Stimulated activated CD8-positive, alpha-beta memory T cell treated with anti-CD3 and anti-CD28 coated beads, Interleukin-4, amount 100 ng/mL, for 4 hours (primary cell): ENCODE measurements around the gene EFCAB10.

ENCODE experiments used
- DNase-seq, 2 donors: peaks; one replicate each; pipeline ENCODE4 v3.0.0-alpha.2; 2020; ENCODE audit warnings: low read depth in 2 of 2, low spot score in 1 of 2

The EFCAB10 gene, protein sequence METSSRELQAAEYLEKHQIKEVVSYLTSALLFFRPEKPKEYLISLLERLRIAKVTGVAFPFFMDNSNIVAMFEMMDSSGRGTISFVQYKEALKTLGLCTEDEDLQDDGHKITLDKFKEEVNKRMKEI

DNA sequence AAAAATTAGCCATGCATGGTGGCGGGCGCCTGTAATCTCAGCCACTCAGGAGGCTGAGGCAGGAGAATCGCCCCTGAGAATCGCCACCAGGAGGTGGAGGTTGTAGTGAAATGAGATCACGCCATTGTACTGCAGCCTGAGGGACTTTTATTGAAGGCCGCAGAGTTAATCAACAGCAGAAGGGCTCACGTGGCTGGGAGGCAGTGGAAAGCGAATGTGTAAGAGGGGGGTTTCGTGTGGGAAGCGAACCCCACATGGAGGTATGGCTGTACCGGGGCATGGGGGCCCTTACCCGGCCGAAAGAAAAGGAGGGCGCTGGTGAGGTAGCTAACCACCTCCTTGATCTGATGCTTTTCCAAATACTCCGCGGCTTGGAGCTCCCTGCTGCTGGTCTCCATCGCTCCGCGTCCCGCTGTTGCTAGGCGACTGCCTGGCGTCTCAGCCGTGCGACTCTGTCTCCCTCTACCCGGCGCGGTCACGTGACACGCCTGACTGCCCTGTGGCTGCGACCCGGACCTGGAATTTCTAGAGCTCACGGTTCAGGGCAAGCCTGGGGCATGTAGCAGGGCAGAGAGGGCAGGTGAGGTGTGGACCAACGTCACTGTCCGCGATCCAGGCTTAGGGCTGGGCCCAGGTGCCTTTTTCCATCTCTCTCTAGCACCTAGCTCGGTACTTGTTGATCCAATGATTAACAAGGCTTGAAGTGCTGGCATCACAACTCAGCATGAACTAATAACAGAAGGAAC lies at the start of gene EFCAB10:
Gene EFCAB10, minus strand, starts transcription at position 428 of the 746 bp plus-strand sequence. Its CDS starts 30 bp downstream, at position 398.
- DNase-seq = peak in 1 of 2 donors; percentile 5

DNA sequence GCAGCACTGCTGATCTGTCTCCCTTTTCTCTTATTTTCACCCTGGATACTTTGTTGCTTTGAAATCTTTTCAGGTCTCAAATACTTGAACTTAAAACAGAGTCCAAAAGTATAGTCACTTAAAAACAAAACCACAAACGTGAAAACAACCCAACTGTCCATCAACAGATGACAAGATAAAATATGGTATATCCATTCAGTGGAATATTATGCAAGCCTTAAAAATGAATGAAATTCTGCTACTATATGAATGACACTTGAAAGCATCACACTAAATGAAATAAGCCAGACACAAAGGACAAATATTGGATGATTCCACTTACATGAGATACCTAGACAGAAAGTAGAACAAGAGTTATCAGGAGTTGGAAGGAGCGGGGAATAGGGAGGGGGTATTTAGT lies 44.7 kb upstream of the EFCAB10 start:
- DNase-seq = no peak

DNA sequence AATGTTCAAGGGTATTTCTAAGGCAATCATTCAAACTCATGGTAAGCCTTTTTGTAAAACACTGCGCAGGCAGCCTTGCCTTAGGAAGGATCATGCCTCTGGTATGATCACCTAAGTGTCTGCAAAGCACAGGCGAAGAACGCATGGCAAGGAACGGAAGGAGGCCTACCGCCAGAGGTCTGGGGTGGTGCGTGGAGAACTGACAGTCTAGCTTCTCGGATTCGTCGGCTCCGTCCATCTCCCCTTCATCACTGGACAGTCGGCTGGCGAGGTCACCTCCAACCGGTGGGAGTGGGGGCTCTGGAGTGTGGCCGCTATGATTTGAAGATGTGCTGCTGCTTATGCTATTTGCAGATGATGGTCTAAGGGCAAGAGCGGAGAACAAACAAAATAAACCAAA lies 42.6 kb upstream of the EFCAB10 start:
- no peak for DNase-seq

DNA sequence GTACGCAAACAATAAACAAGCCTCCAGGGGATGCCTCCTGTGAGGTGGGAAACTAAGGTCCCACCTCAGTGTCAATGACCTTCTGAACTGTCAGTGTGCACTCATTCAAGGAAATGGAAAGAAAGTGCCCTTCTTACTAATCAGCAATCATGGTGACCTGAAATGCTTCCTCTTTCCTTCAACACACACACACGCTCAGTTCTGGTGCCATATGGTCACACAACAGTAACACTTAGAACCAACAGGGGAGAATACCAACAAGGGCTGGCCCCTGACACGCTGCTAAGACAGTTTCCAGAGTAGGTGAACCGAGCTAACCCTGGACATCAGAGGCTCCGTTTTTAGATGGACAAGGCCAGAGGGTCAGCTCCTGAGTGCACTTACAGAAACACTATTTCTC lies 42.1 kb upstream of the EFCAB10 start:
- DNase-seq = no peak

DNA sequence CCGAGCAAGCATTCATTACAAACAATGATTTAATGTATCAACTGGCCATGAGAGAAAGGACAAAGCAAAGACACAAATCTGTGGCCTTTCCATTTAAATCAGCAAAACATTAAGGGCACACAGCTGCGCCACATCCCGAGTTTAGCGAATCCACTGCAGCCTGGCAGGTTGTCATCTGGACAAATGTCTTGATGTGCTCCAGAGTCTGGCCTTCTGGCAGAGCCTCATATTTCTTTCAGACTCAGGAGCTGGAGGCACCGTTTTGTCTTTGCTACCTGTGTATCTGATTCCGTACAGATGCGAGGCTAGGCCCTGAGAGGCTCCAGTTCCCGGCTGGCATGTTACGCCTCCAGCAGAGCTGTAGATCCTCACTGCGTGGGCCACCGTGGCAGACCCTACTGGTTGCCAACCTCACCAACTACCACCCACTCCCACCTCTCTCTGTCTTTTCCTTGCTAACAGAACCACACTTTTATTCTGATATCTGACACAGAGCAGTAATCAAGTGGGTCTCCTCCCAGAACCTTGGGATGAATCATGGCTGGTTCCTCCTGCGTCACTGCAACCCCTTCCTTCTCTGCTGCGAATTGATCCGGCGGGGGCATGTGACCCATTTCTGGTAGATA lies 40.9 kb upstream of the EFCAB10 start:
- no peak for DNase-seq

DNA sequence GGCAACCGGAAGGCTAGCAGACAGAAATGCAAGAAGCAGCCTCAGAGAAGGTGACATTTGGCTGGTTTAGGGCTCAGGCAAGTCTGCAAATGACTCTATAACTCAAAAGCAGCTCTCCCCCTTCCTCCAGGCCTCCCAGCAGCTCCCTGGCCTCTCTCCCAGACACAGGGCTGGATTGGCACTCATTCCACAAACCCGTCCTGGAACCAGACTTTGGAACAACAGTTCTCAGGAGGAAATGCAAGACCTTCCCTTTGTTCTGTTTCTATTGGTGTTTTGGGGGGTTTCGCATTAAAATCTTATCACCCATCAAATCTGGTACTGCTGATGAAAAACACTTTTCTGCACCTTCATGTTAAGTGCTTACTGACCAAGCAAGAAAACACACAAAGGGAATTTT lies 40.3 kb upstream of the EFCAB10 start:
- DNase-seq = no peak

DNA sequence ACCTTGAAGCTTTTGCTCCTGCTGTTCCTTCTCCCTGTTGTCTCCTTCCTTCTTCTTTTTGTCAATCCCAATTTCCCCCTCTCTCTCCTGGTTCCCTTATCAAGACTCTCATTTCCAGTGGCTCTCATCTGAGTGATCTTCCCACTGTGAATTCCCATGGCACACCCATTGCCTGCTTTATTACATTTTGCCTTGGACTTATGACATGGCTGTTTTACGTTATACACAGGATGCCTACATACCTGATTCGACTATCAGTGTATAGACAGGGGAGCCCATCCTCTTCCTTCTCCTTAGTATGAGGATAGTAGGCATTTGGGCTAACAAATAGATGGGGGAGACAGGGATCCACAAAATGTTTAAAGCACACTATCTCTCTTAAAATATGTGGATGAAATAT lies 39.9 kb upstream of the EFCAB10 start:
- no peak for DNase-seq

DNA sequence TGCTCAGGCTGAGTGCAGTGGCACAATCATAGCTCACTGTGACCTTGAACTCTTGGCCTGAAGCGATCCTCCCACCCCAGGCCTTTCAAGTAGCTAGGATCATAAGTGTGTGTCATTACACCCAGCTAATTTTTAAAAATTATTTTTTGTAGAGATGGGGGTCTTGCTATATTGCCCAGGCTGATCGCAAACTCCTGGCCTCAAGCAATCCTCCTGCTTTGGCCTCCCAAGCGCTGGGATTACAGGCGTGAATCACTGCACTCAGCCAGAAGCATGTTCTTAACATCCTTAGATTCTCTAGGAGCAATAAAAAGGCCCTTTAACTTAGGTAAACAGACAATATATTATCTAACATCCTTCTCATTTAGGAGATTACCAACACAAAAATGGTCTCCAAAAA lies 38.3 kb upstream of the EFCAB10 start:
- DNase-seq = no peak

DNA sequence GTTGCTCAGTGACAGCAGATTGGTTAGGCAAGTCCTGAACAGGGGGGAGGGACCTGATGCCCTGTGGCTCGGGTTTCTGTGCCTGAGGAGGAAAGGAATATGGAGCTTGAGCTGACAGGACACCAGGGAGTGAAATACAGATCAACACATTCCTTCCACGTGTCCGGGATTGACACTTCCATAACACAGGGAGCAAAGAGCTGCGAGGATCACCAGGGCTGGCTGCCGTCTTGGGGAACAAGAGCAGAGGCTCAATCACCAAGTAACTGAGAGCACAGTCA lies 36.7 kb upstream of the EFCAB10 start:
- no peak for DNase-seq

DNA sequence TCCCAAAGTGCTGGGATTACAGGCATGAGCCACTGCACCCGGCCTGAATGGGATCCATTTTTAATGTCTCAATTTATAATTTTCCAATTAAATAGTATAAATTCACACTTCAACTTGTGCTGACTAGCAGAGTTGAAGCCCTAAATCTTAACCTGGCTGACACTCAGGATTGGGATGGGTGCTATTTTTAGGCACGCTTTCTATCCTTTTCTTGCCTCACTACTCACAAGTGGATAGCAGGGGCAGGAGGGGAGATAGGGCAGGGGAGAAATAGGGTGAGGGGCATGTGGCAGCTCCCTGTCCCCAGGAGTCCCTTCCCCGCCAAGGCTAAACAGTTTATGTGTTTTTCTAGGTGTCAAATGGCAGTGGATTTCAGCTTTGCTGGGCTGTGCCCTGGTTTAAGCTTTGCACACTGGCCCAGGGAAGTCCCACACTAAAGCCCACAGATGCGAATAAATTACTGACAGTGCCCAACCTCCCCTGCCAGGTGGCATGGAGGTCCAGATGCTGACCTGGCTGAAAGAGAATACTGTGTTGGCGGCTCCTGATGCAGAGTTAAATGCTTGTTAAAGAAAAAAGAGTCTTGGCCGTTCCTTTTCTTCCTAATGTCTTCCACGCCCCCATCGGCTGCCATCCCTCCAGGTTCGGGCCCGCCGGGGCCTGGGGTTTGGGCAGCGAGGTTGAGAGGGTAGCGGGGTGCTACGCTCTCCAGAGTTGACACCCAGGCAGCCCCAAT lies 36.2 kb upstream of the EFCAB10 start:
- DNase-seq = no peak

DNA sequence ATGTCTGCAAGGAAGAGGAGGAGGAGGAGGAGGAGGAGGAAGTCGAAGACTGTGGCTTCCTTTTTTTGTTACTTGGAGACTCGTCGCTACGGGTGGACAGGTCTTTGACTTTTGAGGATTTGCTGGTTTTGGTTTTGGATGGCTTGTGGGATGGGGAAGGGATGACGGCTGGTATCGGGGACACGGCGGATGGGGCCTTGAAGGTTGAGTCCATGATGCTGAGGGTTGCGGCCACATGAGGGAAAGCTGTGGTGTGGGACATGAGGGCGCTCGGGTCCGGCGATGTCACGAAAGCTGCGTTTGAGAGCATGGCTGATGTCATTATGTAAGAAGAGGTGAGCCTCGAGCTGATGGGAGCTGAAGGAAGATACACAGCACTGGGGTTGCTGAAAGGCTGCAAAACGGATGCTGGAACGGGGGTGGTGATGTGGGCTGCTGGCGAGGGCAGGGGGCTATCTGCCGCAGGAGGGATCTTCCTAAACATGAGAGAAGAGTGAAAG lies 33.1 kb upstream of the EFCAB10 start:
- DNase-seq = no peak

DNA sequence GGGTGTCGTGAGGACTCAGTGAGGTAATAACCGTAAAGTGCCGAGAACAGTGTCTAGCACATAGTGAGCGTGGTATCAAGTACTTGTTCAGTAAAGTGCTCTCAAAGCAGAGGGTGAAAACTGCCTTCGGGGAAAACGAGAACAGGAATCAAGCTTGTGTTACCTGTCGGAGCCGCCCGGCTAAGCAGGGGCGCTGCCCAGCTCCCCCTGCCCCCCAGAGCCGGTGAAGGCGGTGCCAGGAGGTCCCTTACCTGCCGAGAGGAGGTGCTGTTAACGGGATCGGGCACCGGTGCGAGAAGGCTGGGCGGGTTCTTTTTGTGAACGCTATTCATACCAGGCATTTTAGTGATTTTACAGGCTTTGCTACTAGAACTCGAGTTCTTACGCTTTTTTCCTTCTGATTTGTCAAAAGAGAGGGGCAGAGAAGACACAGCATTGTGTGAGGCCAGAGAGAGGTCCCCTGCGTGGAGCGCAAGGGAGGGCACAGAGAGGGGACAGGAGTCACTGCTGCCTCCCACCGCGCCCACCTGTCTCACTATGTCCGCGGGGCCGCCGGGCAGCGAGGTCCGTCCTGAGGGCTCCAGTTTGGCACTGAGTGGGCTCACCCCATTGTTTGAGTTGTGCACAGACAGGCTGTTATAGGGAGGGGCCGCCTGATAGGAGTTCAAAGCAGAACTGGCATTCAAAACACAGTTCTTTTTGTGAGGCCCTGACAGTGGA lies 32.5 kb upstream of the EFCAB10 start:
- DNase-seq = no peak

DNA sequence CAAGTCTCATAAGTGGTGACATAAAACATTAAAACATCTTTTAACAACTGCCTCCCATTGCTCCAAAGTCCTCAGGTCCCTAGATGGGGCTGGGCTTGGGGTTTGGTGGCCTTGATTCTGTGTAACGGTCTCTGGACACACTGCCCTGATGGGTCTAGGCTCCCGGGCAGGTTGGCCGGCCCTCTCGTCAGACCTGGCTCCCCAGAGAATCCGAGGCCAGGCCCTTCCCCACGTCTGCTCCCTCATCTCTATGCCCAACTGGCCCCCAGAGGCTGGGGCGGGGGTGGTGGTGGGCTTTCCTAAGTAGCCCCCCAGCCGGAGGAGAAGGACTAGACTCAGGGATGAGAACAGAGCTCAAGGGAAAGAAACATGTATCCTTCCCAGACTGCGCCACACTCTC lies 31.5 kb upstream of the EFCAB10 start:
- DNase-seq = no peak

DNA sequence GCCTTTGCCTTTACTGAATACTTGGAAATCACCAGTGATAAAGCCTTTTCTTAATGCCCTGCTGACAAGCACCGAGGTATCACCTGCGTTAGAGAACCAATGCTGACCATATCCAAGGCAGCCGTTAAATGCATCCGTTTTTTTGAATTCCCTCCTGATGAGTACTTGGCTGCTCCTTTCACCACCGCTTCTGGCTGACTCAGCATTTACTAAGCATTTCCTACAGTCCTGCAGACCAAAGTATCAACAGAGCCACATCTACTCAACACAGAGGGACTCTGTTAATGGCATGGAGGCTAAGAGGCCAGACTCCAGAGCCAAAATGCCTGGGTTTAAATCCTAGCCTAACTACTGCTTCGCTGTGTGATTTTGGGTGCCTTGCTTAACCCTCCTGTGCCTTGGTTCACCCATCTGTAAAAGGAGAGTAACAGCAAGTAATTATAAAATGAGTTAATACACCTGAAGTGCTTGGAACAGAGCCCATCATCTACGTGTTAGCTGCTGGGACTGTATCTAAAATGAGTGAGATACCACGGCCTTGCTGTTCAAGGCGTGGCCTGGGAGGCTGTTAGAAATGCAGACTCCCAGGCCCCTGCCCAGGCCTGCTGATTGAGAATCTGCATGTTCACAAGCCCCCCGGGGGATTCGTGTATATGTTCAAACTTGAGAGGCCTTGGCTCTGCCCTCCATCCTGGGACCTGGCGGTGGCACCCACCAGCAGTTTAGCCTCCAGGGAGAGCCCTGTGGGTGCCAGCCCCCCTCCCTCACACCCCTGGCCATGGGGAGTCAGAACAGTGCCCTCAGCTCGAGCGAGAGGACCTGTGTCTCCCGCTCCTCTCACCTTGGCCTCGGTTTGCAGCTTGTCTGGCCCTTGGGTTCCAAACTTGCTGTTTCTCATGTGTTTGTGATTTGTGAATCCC lies 30.8 kb upstream of the EFCAB10 start:
- DNase-seq = no peak

DNA sequence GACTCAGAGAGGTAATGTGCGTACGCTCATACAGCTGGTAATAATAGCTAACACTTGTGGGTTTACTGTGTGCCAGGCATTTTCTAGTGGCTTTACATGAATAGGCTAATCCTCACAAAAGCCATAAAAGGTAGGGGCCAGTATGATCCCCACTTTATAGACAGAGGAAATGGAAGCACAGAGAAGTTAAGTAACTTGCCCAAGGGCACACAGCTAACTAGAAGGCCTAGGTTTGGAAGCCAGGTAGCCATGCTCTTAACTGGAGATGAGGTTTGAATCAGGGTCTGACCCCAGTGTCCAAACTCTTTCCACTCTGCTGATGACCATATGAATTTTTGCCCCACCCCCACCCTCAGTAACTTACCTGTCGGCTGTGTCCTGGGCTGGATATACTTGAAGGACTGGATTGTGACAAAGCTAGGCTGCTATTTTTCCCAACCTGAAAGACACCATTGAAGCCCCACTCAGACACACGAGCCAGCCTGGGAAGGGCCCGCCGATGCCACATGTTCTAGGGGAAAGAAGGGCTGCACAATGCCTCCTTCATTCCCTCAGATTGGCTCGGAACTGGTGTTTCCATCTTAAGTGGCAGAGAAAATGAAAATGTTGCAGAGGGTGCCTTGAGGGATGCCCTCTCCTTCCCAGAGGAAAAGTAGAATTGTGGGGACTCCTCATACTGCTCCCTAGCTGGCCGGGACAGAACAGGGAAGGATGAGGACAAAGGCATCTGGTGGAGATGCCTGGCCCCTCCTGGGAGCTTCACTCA lies 29.1 kb upstream of the EFCAB10 start:
- DNase-seq = no peak

DNA sequence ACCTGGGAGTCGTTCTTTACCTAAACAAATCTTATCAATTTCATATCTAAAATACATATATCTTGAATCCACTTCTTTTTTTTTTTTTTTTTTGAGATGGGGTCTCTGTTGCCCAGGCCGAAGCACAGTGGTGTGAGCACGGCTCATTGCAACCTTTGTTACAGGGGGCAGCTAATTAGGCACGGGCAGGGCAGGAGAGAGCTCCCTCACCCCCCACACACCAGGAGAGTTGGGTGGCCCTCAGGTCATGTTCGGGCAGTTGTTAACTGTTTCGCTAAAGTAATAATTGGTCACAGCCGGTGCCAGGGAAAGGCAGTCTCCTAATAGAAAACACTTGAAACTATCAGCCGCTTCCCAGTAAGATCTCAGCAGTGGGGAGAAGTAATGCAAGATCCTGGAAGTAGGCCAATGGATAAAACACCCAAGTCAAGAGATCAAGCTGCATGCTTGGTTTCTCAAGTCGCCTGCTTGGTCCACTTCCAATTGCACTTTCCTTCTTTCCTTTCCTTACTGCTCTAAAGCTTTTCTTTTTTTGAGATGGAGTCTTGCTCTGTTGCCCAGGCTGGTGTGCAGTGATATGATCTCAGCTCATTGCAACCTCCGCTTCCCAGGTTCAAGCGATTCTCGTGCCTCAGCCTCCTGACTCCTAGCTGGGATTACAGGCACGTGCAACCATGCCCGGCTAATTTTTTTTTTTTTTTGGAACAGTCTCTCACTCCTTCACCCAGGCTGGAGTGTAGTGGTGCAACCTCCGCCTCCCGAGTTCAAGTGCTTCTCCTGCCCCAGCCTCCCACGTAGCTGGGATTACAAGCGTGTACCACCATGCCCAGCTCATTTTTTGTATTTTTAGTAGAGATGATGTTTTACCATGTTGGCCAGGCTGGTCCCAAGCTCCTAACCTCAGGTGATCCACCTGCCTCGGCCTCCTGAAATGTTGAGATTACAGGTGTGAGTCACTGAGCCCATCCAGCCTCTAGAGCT lies 21.3 kb upstream of the EFCAB10 start:
- no peak for DNase-seq

DNA sequence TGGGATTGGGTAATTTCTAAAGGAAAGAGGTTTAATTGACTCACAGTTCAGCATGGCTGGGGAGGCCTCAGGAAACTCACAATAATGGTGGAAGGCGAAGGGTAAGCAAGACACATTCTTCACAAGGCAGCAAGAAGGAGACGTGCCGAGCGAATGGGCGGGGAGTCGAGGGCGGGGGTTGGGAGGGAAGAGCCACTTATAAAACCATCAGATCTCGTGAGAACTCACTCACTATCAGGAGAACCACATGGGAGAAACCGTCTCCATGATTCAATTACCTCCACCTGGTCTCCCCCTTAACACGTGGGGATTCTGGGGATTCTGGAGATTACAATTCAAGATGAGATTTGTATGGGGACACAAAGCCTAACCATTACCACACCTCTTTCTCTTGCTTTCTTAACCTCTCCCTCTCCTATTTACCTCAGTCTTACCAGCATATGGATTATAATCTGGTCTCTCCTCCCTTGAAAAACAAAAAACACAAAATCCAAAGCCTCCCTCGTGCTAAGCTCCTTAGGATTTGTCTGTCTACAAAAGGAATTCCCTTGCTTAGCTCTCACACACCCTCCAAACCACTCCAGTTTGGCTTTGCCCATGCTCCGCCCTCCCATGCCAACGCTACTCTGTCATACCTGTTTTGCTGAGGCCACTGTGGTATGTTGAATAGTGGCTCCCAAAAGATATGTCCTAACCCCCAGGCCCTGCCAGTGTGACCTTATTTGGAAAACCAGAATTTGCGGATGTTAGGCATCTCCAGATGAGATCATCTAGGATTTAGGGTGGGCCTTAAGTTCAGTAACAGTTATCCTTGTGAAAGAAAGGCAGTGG lies 19.6 kb upstream of the EFCAB10 start:
- no peak for DNase-seq

DNA sequence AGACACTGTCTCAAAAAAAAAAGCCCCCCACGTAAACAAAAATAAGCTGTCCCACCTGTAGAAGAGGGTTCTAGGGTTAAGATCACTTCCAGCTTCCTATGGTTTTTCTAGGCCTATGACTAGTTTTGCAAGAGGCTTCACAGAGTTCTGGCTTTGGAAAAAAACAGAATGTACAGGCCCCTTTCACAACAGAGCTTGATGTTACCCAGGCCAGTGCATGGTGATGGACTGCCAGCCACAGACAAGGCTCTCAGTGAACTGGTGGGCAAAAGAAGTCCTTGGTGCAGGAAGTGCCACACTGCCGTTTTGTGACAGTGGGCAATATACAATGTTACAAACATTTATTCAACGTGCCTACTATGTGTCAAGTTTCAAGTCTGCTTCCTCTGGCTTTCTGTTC lies 18.3 kb upstream of the EFCAB10 start:
- DNase-seq = no peak
